ENCODE results near the gene SLC35G3.

Gene SLC35G3

DNA sequence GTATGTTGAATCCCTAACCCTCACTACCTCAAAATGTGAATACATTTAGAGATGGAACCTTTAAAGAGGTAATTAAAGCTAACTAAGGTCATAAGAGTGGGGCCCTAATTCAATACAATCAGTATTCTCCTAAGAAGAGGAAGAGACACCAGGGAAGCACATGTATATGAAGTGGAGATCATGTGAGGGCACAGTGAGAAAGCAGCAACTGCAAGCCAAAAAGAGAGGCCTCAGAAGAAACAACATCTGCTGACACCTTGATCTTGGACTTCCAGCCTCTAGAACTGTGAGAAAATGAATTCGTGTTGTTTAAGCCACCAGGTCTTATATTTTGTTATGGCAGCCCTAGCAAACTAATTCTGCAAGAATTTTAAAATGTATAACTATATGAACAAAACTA lies 35.4 kb upstream of the SLC35G3 start (continued):
- TF ChIP-seq SNAI2 (CRISPR knock-in tag; IDR thresholded peaks at IDR 0.05) (no peak), ARNTL (CRISPR knock-in tag; IDR thresholded peaks at IDR 0.05; ENCODE audit: borderline replicate concordance, low read depth) (no peak), ISL1 (CRISPR knock-in tag; IDR thresholded peaks at IDR 0.05) (no peak), ZFP30 (CRISPR knock-in tag; IDR thresholded peaks at IDR 0.05) (no peak), ESRRG (CRISPR knock-in tag; IDR thresholded peaks at IDR 0.05) (no peak)

DNA sequence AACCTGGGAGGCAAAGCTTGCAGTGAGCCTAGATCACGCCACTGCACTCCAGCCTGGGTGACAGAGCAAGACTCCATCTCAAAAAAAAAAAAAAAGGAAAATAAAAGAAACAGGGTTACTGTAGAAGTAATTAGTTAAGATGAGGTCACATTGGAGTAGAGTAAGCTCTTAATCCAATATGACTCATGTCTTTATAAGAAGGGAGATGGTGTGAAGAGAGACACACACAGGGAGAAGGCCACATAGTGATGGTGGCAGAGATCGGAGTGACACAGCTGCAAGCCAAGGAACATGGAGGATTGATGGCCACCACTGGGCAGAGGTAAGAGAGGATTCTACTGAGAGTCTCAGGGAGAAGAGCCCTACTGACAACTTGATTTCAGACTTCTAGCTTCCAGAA lies 33.4 kb upstream of the SLC35G3 start:
- TF ChIP-seq RARB (CRISPR knock-in tag; IDR thresholded peaks at IDR 0.05) (no peak), PPARA (CRISPR knock-in tag; IDR thresholded peaks at IDR 0.05; ENCODE audit: borderline replicate concordance) (no peak), ARNTL (CRISPR knock-in tag; IDR thresholded peaks at IDR 0.05; ENCODE audit: borderline replicate concordance, low read depth) (no peak), ESRRG (CRISPR knock-in tag; IDR thresholded peaks at IDR 0.05) (no peak), ZFP30 (CRISPR knock-in tag; IDR thresholded peaks at IDR 0.05) (no peak), ZNF8 (CRISPR knock-in tag; IDR thresholded peaks at IDR 0.05) (no peak), SNAI2 (CRISPR knock-in tag; IDR thresholded peaks at IDR 0.05) (no peak), ISL1 (CRISPR knock-in tag; IDR thresholded peaks at IDR 0.05) (no peak), TOX (CRISPR knock-in tag; IDR thresholded peaks at IDR 0.05; ENCODE audit: borderline replicate concordance) (no peak), ZNF565 (CRISPR knock-in tag; conservative IDR thresholded peaks at IDR 0.05; ENCODE audit: low read depth) (no peak), OSR1 (CRISPR knock-in tag; IDR thresholded peaks at IDR 0.05) (no peak), CSDC2 (CRISPR knock-in tag; IDR thresholded peaks at IDR 0.05) (no peak), GLIS3 (CRISPR knock-in tag; IDR thresholded peaks at IDR 0.05) (no peak), TCF4 (CRISPR knock-in tag; IDR thresholded peaks at IDR 0.05; ENCODE audit: borderline replicate concordance) (no peak)
- TF ChIP-seq, protein P1, sequence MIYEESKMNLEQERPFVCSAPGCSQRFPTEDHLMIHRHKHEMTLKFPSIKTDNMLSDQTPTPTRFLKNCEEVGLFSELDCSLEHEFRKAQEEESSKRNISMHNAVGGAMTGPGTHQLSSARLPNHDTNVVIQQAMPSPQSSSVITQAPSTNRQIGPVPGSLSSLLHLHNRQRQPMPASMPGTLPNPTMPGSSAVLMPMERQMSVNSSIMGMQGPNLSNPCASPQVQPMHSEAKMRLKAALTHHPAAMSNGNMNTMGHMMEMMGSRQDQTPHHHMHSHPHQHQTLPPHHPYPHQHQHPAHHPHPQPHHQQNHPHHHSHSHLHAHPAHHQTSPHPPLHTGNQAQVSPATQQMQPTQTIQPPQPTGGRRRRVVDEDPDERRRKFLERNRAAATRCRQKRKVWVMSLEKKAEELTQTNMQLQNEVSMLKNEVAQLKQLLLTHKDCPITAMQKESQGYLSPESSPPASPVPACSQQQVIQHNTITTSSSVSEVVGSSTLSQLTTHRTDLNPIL (CRISPR knock-in tag; IDR thresholded peaks at IDR 0.05; ENCODE audit: low read depth), result no peak
- TF ChIP-seq, protein P2, sequence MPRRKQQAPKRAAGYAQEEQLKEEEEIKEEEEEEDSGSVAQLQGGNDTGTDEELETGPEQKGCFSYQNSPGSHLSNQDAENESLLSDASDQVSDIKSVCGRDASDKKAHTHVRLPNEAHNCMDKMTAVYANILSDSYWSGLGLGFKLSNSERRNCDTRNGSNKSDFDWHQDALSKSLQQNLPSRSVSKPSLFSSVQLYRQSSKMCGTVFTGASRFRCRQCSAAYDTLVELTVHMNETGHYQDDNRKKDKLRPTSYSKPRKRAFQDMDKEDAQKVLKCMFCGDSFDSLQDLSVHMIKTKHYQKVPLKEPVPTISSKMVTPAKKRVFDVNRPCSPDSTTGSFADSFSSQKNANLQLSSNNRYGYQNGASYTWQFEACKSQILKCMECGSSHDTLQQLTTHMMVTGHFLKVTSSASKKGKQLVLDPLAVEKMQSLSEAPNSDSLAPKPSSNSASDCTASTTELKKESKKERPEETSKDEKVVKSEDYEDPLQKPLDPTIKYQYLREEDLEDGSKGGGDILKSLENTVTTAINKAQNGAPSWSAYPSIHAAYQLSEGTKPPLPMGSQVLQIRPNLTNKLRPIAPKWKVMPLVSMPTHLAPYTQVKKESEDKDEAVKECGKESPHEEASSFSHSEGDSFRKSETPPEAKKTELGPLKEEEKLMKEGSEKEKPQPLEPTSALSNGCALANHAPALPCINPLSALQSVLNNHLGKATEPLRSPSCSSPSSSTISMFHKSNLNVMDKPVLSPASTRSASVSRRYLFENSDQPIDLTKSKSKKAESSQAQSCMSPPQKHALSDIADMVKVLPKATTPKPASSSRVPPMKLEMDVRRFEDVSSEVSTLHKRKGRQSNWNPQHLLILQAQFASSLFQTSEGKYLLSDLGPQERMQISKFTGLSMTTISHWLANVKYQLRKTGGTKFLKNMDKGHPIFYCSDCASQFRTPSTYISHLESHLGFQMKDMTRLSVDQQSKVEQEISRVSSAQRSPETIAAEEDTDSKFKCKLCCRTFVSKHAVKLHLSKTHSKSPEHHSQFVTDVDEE (CRISPR knock-in tag; IDR thresholded peaks at IDR 0.05), result no peak
- TF ChIP-seq, protein P3, sequence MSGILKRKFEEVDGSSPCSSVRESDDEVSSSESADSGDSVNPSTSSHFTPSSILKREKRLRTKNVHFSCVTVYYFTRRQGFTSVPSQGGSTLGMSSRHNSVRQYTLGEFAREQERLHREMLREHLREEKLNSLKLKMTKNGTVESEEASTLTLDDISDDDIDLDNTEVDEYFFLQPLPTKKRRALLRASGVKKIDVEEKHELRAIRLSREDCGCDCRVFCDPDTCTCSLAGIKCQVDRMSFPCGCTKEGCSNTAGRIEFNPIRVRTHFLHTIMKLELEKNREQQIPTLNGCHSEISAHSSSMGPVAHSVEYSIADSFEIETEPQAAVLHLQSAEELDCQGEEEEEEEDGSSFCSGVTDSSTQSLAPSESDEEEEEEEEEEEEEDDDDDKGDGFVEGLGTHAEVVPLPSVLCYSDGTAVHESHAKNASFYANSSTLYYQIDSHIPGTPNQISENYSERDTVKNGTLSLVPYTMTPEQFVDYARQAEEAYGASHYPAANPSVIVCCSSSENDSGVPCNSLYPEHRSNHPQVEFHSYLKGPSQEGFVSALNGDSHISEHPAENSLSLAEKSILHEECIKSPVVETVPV (CRISPR knock-in tag; IDR thresholded peaks at IDR 0.05), result no peak
- TF ChIP-seq, protein P4, sequence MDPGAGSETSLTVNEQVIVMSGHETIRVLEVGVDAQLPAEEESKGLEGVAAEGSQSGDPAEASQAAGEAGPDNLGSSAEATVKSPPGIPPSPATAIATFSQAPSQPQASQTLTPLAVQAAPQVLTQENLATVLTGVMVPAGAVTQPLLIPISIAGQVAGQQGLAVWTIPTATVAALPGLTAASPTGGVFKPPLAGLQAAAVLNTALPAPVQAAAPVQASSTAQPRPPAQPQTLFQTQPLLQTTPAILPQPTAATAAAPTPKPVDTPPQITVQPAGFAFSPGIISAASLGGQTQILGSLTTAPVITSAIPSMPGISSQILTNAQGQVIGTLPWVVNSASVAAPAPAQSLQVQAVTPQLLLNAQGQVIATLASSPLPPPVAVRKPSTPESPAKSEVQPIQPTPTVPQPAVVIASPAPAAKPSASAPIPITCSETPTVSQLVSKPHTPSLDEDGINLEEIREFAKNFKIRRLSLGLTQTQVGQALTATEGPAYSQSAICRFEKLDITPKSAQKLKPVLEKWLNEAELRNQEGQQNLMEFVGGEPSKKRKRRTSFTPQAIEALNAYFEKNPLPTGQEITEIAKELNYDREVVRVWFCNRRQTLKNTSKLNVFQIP (CRISPR knock-in tag; IDR thresholded peaks at IDR 0.05; ENCODE audit: borderline replicate concordance, low read depth), result no peak

DNA sequence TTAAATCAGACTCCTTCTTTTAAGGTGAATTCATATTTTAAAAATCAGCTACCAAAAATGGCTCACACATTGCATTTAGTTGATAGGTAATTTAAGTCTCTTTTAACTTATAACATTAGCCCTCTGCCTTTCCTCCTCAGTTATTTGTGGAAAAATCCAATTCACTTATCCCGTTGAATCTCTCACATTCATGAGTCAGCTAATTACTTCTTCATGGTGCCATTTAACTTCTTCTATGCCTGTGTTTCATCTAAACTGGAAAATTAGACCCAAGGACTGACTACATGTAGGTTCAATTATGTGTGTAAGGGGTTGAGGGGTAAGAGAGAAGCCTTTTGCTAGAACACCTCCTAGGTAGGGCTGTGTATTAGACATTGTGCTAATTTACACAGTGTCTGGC lies 30.2 kb upstream of the SLC35G3 start:
- ATAC-seq, result no peak
- TF ChIP-seq ZFP30 (CRISPR knock-in tag; IDR thresholded peaks at IDR 0.05), result no peak
- TF ChIP-seq PPARA (CRISPR knock-in tag; IDR thresholded peaks at IDR 0.05; ENCODE audit: borderline replicate concordance), result no peak
- TF ChIP-seq ZNF70 (CRISPR knock-in tag; IDR thresholded peaks at IDR 0.05), result no peak
- TF ChIP-seq CSDC2 (CRISPR knock-in tag; IDR thresholded peaks at IDR 0.05), result no peak
- no peak for TF ChIP-seq TOX (CRISPR knock-in tag; IDR thresholded peaks at IDR 0.05; ENCODE audit: borderline replicate concordance)
- no peak for TF ChIP-seq TCF4 (CRISPR knock-in tag; IDR thresholded peaks at IDR 0.05; ENCODE audit: borderline replicate concordance)
- TF ChIP-seq SNAI2 (CRISPR knock-in tag; IDR thresholded peaks at IDR 0.05), result no peak
- TF ChIP-seq BACH2 (CRISPR knock-in tag; IDR thresholded peaks at IDR 0.05; ENCODE audit: borderline replicate concordance), result no peak
- no peak for TF ChIP-seq OSR1 (CRISPR knock-in tag; IDR thresholded peaks at IDR 0.05)
- TF ChIP-seq ZNF8 (CRISPR knock-in tag; IDR thresholded peaks at IDR 0.05), result no peak
- TF ChIP-seq RARB (CRISPR knock-in tag; IDR thresholded peaks at IDR 0.05), result no peak
- TF ChIP-seq, protein P1 (CRISPR knock-in tag; IDR thresholded peaks at IDR 0.05; ENCODE audit: low read depth), result no peak
- TF ChIP-seq ZC3H10 (CRISPR knock-in tag; IDR thresholded peaks at IDR 0.05), result no peak
- TF ChIP-seq, protein P3 (CRISPR knock-in tag; IDR thresholded peaks at IDR 0.05), result no peak
- TF ChIP-seq ZFP3 (CRISPR knock-in tag; IDR thresholded peaks at IDR 0.05), result no peak
- TF ChIP-seq ARNTL (CRISPR knock-in tag; IDR thresholded peaks at IDR 0.05; ENCODE audit: borderline replicate concordance, low read depth), result no peak
- TF ChIP-seq, protein P5, sequence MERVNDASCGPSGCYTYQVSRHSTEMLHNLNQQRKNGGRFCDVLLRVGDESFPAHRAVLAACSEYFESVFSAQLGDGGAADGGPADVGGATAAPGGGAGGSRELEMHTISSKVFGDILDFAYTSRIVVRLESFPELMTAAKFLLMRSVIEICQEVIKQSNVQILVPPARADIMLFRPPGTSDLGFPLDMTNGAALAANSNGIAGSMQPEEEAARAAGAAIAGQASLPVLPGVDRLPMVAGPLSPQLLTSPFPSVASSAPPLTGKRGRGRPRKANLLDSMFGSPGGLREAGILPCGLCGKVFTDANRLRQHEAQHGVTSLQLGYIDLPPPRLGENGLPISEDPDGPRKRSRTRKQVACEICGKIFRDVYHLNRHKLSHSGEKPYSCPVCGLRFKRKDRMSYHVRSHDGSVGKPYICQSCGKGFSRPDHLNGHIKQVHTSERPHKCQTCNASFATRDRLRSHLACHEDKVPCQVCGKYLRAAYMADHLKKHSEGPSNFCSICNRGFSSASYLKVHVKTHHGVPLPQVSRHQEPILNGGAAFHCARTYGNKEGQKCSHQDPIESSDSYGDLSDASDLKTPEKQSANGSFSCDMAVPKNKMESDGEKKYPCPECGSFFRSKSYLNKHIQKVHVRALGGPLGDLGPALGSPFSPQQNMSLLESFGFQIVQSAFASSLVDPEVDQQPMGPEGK (CRISPR knock-in tag; IDR thresholded peaks at IDR 0.05; ENCODE audit: borderline replicate concordance), result no peak
- TF ChIP-seq GLIS3 (CRISPR knock-in tag; IDR thresholded peaks at IDR 0.05), result no peak
- TF ChIP-seq ESRRG (CRISPR knock-in tag; IDR thresholded peaks at IDR 0.05), result no peak

More for the DNA sequence above, 33.4 kb upstream of the SLC35G3 start:
- ATAC-seq, result no peak
